GOT3 (cell line): ENCODE data around the gene IL17F.

Experiments
- DNase-seq: peaks from one replicate; lab custom pipeline; 2025; ENCODE audit warnings: mixed read lengths; lab: John Stamatoyannopoulos, UW

IL17F gene

DNA sequence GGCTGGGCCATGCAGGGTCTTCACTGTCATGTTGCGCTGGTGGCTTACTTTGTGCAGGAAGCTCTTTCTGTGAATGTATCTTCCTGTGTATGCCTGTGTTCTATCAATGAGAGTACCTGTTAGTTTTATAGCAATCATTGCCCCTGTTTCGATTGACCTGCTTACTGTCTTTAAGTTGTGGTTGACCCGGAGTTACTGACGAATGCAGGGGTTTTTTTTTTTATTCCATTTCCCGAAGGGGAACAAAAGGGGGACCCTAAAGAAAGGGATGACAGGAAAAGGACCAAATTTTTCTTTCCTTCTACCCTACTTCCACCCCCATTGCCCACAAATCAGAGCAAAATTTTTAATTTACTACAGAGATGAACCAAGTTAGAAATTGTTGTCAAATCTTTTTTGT is at the start of gene IL17F:
Gene IL17F (minus strand): TSS at position 101 of the 400 bp plus-strand sequence. CDS start 71 bp downstream, at position 30.
- DNase-seq, result no peak

DNA sequence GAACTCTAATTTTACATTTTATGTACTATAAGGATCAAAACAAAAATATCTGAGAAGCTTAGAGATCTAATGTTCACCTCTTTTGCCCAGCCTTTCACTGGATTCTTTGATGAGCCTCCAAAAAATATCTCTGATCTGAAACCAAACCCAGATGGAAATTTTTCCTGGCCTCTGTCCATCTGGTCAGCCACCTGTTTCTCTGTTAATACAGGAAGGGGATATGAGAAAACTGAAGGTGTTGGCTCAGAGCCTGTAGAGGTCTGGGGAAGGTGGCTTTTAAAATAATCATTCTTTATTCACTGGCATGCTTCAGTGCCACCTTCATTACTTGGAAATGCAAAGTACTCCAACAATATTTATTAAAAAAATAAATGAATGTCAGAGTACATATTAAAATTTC is 48.8 kb upstream of the IL17F start:
- DNase-seq, result no peak

DNA sequence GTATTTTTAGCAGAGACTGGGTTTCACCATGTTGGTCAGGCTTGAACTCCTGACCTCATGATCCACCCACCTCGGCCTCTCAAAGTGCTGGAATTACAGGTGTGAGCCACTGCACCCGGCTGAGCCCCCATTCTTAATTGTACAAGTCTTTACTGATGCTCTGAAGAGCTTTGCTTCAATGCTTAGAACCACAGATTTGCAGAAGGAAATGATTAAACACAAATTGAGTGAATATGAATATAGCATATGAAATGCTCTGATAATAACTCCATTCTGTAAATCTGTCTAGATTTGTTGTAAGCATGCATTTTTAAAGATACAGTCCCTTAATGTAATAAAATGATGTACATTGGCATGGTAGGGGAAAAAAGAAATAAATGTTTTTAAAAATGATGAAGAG is 44.5 kb upstream of the IL17F start:
- no peak for DNase-seq

DNA sequence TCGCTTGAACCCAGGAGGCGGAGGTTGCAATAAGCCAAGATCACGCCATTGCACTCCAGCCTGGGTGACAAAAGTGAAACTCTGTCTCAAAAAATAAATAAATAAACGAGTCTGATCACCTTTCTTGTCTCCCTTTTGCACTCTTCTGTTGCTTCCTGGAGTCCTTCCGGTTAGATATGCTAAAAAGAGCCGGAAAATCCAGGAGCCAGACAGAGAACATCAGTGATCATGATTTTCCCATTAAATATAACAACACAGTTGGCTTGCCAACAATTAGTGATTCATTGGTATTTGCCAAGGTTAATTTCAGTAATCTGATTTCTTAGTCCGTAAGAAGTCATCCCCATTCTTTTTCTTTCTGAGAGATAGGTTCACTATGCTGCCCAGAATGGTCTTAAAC is 43.9 kb upstream of the IL17F start:
- no peak for DNase-seq

DNA sequence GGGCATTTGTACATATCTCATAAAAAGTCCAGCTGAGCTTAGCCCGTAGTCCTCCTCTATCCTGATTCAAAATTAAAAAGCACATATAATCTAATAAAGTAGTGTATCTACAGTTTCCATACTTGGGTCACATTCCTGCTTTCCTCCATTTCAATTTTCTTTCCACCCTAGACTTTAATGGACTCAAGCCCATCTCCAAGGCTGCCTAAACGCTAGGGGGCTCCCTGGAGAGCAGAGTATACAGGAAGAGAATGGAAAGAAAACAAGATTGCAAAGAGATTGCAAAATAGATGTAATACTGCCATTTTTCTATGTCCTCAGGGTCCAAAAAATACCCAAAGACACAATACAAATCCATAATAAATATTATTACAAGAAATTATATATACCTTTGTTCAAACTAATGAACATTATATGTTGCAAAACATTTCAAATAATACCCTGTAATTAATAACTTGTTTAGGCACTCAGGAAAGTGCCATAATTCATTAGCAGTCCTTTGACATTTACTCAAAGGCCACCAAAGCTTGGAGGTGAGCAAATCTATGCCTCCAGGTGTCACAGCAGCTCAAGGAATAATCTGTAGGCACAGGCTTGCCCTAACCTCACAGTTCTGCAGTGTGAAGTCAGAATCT is 42.6 kb upstream of the IL17F start:
- no peak for DNase-seq

DNA sequence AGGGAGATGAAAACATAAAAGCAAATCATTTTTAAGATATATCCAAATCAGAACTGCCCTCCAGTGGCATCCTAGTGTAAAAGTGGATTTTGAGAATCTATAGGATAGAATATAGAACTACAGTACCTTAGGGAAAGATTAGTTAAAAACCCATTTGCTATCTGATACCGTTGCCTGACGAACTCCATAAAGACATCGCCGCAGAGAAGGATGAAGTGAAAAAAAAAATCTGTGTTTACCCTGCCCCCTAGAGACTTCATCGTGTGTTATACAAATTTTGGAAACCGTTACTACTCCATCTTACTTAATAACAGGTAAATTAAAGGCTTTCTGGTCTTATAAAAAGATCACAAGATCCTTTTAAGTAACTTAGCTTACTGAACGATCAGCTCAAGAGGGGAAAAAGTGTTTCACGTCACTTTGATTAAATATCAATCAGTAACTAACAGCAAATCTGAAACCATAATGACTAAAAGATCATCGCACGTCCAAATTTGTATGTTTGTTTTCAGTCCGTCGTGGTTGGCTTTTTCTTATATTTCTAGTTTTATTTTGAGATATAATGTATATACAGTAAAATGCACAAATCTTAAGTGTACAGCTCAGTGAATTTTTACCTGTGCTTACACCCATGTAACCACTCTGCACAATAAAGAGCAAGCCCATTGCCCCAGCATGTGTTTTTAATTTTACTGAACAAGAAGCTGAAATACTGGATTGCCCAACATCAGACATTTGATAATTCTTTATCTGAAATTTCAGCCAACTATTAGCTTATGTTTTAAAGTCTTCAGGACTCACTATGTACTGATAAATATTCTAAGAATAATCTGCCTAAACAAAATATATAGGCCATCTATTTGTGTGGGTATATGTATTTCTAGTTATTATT is 41.1 kb upstream of the IL17F start:
- no peak for DNase-seq

DNA sequence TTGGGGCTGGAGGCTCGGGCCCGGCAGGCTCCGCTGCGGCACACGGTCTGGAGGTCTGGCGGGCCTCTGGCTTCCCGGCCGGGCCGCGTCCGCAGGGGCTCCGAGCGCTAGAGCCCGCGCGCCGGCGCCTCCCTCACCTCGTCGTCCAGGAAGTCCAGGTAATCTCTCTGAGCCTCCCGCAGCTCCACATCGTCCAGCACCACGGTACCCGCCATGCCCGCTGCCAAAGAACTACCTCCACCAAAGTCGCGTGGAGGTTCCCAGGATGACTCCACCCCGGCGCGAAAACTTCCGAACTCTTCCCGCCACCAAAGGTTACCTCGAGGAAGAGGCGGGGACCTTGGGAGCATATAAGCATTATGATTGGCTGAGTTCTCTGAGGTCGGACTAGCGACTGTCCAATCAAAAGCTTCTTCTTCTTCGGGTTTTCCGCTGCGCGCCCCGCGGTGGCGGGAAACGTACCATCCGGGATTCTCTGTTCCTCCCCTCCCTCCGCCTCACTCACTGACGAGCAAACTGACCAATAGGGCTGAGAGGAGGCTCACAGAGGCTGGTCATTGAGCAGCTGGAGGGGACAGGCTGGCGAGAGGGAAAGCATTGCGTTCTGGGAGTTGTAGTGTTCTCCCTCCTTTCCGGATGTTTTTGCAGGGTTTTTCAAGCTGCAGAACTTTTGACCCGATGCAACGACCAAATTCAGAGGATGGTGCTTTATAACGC is 40.3 kb upstream of the IL17F start, which contains the start of gene MCM3:
Gene MCM3 (minus strand): TSS at position 283 of the 717 bp plus-strand sequence. CDS start 68 bp downstream, at position 215.
- peak; percentile 93 for DNase-seq

DNA sequence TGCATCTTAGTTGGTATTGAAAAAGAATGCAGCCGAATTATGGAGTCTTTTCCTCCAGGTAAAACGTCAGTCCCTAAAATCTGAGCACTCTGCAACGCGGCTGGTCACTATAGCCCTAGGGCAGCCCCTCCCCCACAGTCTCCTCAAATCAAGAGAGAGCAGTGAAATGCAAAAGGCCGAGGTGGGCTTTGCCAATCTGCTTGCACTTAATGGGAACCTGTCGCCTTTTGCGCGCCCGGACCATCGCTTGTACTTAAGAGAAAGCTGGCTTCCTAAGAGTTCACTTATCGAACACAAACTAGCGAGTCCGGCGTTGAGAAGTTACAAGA is 39.8 kb upstream of the IL17F start:
- no peak for DNase-seq

DNA sequence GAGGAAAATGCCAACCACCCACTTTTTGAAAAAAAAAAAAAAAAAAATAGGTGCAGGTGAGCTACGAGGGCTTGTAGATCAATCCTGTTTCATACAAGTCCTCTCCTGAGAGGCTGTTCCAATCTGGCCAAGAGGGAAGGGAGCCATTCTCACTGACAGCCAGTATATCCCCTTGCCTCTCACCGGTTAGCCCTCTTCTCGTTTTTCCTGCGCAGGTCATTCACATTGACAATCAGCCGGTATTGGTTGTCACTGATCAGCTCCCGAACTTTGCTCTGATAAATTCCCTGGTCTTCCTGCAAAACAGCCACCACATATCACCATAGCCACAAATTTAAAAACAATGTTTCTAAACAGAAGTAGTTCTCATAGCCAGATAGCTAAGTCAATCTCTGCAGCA is 38.8 kb upstream of the IL17F start:
- DNase-seq, result no peak

DNA sequence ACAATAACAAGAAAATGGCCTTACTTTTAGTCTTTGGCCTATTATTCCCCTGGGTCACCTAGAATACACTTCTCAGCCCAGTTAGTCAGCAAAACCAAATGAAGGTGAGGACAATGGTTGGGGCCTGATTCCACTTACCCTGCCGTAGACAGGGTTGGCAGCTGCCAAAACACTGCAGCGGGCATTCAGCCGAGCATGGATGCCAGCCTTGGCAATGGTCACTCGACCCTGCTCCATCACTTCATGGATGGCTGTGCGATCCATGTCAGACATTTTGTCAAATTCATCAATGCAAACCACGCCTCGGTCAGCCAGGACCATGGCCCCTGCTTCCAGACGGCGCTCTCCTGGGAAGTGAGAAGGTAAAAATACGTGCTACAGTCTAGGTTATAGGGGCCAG is 31.8 kb upstream of the IL17F start:
- no peak for DNase-seq

DNA sequence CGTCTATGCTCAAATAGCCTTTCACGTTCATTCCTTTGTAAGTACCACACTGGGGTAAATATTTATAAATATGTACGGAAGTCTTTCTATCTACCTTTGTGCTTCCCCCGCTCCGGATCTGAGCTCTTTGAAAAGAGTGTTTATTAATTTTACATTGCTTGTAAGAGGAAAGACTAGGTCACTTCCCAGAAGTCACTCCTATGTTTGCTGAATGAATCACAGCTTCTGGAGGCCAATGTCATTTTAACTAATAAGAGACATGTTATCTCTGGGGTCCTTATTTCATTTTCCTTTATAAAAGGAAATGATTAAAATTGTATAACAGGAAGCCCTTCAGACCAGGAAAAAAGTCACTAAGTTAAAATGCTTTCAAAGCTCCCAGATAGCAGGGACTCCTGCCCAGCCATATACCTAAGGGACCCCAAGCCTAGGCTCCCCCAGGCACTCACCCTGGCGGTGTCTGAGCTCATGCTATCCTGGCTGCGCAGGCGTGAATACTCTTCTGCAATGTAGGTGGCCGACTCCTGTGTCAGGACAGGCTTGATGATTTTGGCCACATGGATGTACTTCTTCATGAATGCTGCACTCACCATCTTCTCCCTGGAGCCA is 27.7 kb upstream of the IL17F start:
- DNase-seq, result no peak

DNA sequence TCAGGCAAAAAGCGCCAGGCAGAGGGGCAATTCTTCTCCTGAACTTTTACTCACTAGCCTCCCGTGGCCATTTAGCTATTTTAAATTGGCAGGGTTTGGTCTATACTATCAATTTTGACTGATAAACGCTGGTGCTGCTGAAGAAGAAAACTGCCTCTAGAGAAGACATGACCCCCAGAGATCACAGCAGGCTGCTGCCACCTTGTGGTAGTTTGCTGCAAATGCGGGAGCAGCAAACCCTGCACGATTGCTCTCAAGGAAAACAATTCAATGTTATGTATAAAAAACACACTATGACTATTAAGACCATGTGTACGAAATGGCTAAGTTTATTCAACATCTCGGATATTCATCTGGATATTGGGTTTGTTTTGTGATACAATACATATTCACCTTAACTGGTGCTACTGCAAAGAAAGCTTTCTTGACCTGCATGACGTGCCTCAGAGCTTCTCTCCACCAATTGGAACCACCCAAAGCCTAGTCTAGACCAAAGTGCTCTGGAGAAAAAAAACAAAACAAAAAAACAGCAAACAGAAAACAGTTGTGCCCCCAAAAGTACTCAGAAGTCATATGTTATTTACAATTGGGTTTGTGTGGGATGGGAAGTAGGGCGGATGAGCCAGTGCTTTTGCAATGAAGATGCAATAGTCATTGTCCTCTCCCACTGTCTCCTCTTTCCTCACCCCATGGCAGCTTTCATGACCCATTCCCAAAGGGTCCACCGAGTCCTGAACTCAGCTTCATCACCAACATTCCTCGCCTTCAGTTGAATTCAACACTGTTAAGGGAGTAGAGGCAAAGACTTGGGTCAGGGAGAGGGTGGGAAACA is 19.6 kb upstream of the IL17F start:
- DNase-seq, result peak; percentile 23

DNA sequence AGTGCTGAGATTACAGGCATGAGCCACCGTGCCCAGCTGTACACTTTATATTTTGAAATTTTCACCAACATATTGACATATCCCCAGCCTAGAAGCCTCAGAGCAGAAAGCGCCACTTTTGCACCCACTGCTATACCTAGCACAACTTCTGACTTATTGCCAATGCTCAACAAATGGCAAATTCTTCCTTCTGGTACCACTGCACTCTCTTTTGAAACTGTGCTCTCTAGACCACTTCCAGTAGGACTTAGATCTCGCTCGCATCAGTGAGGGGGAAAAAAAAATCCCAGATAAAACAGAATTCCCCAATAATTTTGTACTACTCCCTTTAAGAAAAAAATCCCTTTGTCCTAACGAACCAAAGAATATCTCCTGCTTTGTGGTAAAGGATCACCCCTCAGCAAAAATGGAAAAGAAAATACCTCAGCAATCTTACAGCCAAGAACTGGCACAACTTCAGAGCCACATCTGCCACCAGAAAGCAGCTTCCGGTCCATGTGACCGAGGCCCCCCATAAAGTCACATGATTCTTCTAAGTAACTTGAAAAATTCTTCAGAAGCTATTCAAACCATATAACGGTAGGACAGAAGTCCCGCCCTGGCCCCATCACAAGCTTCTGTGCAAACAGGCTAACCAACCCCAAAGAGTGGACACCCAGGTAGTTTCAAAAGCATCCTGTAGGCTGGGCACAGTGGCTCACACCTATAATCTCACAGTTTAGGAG is 18.5 kb upstream of the IL17F start:
- no peak for DNase-seq

DNA sequence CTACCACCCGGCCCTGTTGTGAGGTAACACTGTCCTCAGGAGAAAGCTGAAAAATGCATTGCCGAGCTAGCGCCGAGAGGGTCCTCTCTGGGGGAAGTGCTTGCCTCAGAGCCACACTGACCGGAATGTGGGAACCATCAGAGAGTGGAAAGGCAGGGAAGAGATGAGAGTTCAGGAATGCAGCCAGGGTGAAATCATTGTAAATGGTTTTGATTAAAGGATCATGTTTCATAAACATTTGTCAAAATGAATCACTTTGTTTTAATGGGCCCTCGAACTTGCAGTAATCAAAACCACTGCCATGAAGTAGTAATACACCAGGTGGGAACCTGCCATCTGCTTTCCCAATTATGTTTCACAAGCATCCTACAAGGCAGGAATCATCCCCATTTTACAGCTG is 16.9 kb upstream of the IL17F start:
- no peak for DNase-seq

DNA sequence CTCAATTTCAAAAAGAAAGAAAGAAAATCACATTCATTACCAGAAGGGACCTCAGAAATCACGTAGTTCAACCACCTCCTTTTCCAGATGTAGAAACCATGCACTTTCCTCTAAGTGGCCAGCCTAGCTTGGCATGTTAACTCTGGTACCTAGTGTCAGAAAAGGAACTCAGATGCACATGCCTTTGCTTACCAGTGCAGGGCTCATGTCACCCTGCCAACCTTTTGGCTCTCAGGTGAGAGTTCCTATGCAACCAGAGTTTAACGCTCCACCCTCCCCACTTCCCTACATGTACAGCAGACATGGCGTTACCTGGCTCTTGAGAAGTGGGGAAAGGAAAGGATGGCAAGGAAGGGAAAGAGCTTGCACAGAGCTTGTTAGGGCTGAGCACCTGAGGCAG is 16.3 kb upstream of the IL17F start:
- DNase-seq, result no peak

DNA sequence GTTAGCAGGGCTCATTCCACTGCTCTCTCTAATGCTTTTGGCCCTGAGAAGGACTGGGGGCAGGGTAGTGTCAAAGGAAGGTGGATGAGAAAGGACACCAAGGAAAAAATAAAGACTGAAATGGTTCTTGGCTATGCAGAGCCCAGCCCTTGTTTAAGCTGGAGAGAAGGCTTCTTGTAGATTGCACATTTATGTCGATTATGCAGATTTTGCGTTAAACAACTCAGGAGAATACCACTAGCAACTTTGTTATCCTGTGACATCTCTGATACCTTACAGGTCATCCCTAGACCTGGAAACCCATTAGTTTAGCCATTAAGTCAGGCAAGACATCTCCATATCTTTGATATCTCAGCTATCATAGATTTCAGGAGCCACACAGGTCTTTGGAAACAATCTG is 11.1 kb upstream of the IL17F start:
- DNase-seq, result no peak

DNA sequence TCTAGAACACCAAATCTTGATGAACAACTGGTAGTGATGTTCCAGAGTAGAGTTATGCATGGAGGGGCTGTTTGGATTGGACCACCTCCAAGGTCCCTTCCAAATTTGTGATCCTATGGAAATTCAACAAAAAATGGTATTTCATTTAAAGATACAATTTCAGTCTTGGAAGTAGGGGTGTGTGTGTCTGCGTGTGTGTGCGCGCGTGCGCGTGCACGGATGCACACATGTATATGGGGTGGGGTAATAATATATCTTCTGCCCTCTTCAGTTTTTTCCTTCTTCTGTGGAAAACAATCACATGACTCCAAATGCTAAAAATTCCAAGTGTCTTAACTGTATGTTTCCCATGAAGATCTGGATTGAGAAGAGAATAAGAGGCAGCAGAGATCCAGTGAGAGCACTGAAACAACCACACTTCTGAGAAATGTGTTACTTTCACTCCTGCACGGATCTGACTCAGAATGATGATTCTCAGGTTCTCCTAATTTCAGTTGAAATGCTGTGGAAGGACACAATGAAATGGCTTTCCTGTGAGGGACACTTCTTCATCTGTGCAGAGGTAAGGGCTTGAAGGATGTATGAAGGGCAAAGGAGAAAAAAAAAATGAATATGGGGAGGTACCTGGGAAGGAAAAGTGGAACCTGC is 10.6 kb upstream of the IL17F start:
- no peak for DNase-seq

DNA sequence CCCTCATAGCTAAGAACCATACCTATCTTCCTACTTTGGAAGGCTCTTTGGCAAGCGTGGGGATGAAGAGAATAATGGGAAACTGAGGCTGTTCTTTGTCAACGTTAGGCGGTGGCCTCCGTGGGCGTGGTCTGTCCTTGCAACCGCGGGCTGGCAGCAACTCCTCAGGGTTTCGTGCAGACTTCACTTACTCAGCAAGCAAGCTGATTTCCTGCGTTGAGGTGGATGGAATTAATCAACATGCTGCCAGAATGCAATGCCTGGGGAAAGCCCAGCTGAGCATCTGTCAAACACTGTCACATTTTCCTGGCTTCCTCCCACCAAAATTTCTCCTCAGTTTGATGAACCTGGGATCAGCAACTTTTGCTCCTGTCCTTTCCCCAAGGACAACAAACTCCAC is 9.2 kb upstream of the IL17F start:
- DNase-seq, result no peak

DNA sequence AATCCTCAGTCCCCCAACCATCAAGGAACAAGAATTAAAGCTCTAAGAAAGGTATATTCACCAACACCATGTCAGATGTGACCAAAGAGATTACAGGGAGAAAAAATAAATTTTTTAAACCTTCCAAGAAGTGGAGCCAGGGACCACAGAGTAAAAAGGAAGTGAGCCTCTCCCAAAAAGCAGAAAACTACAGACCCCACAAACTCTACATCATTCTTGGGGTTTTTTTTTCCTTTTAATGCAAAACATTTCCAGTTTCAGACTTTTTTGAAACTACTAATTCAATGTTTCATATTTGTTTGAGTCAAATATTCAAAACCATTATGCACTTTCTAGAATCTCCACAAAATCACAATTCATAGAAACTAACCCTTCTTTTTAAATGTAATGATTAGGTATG is 6.8 kb upstream of the IL17F start:
- DNase-seq, result no peak

DNA sequence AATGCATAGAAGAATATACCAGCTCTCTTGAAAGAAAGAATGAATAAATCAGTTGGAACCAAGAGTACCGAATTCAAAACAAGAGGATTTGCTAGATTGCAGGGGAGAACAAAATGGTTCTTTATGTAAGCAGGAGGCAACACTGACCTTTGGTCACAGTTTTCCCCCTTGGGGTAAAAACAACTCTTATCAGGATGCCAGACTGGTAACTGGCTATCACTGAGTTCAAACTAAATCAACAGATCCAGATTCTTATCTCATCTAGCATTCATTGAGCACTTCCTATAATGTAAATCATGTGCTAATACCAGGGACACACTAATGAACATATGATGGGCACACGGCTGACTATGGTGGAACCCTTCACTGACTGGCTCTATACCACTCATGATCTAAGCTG is 4.8 kb upstream of the IL17F start:
- DNase-seq, result no peak
